A549 (cell line): ENCODE data around the gene MGAT3. TPM values are rescaled to one million over a fixed set of nuclear protein-coding genes. Genes with fewer than 3 reads are reported as not detected.

Experiments used
- ATAC-seq, 2 experiments: fragments of 200-7000 bp in 1 of 2; fragments of >200 bp in 1 of 2; cut with Nextera tagmentation in 1 of 2; cut with Tn5 transposase in 1 of 2; 3 replicates each; pipeline versions ENCODE4 v1.8.0 to v1.9.1; 2018 to 2020; ENCODE audit warnings: mild to moderate bottlenecking in 1 of 2, moderate library complexity in 1 of 2
- CTCF ChIA-PET: fragments of 300-600 bp; sonication (Branson Sonifier 250); formaldehyde crosslinking; extraction: SDS; loops from one replicate; lab custom pipeline; 2021; ENCODE audit warnings: antibody characterized with exemption, inconsistent platforms; lab: Yijun Ruan, JAX
- POLR2A ChIA-PET: fragments of 350-600 bp; formaldehyde crosslinking; extraction: SDS; loops from one replicate; lab custom pipeline; 2021; ENCODE audit warnings: antibody characterized with exemption, inconsistent platforms; lab: Yijun Ruan, JAX
- DNase-seq, 2 experiments: peaks; one replicate each; pipeline versions ENCODE4 v3.0.0 to v3.0.0-alpha.2; 2011 to 2016; ENCODE audit warnings: low read depth in 1 of 2, low spot score in 1 of 2
- FAIRE-seq: peaks from 2 replicates; lab custom pipeline; 2011; peaks lifted over from hg19 to GRCh38; lab: Jason Lieb, UNC
- H3K27ac ChIP-seq, 2 experiments: fragments of >200 bp; sonication (Bioruptor Twin); formaldehyde crosslinking; 3 replicates each; pipeline ENCODE4 v1.5.1; 2016 to 2017
- H3K4me1 ChIP-seq: fragments of >200 bp; sonication (Bioruptor Twin); formaldehyde crosslinking; 3 replicates; pipeline ENCODE4 v1.6.1; 2016
- H3K4me2 ChIP-seq: fragments of >200 bp; sonication (Bioruptor Twin); formaldehyde crosslinking; 3 replicates; pipeline ENCODE4 v1.6.1; 2016
- H3K4me3 ChIP-seq: fragments of >200 bp; sonication (Bioruptor Twin); formaldehyde crosslinking; 3 replicates; pipeline ENCODE4 v1.5.1; 2016
- H3K9me3 ChIP-seq: fragments of >200 bp; sonication (Bioruptor Twin); formaldehyde crosslinking; 3 replicates; pipeline ENCODE4 v1.6.1; 2016
- CBX2 ChIP-seq: fragments of 200-600 bp; sonication (generic); IDR thresholded peaks from 2 replicates; pipeline ENCODE4 v1.6.1; 2016; ENCODE audit warnings: low read depth, mild to moderate bottlenecking, borderline replicate concordance
- CHD2 ChIP-seq: fragments of 150-350 bp; IDR thresholded peaks from 2 replicates; pipeline ENCODE4 v1.6.1; 2014; ENCODE audit warnings: low read length; ENCODE audit not compliant: partially characterized antibody
- ESRRA ChIP-seq: fragments of 150-350 bp; IDR thresholded peaks from 2 replicates; pipeline ENCODE4 v1.6.1; 2014; ENCODE audit warnings: mild to moderate bottlenecking, low read length, borderline replicate concordance
- FOSB ChIP-seq: fragments of 250-450 bp; sonication (Bioruptor Pico); IDR thresholded peaks from 2 replicates; pipeline ENCODE4 v1.5.0; 2020; ENCODE audit warnings: mild to moderate bottlenecking, moderate library complexity
- FOSL2 ChIP-seq, 2 experiments: fragments of 450-650 bp in 1 of 2; fragments of >200 bp in 1 of 2; sonication (Bioruptor Twin) in 1 of 2; formaldehyde crosslinking; IDR thresholded peaks; 2 replicates each; pipeline versions ENCODE4 v1.5.0 to v1.6.1; 2016 to 2020; ENCODE audit warnings: mild to moderate bottlenecking in 1 of 2, moderate library complexity in 1 of 2
- FOXS1 ChIP-seq: fragments of 250-450 bp; sonication (Bioruptor Pico); IDR thresholded peaks from 2 replicates; pipeline ENCODE4 v1.5.0; 2020; ENCODE audit warnings: mild to moderate bottlenecking, moderate library complexity
- GATA3 ChIP-seq: IDR thresholded peaks from 2 replicates; pipeline ENCODE4 v1.6.1; 2012; ENCODE audit warnings: borderline replicate concordance
- HDAC2 ChIP-seq: fragments of 200-600 bp; sonication (generic); IDR thresholded peaks from 2 replicates; pipeline ENCODE4 v1.6.1; 2016
- HOXA7 ChIP-seq: fragments of 250-450 bp; sonication (Bioruptor Pico); IDR thresholded peaks from 2 replicates; pipeline ENCODE4 v1.5.0; 2020; ENCODE audit warnings: mild to moderate bottlenecking, moderate library complexity
- HOXB5 ChIP-seq: fragments of 250-450 bp; sonication (Bioruptor Pico); IDR thresholded peaks from 2 replicates; pipeline ENCODE4 v1.5.0; 2020; ENCODE audit warnings: mild to moderate bottlenecking, moderate library complexity
- JUN ChIP-seq, 2 experiments: fragments of >200 bp; sonication (Bioruptor Twin); formaldehyde crosslinking; IDR thresholded peaks; 2 replicates in 1 of 2; 3 replicates in 1 of 2; pipeline ENCODE4 v1.6.1; 2016 to 2017
- KDM1A ChIP-seq: fragments of 200-600 bp; sonication (generic); IDR thresholded peaks from 2 replicates; pipeline ENCODE4 v1.6.1; 2016; ENCODE audit warnings: low read depth, mild to moderate bottlenecking
- MAZ ChIP-seq: fragments of 150-350 bp; IDR thresholded peaks from 2 replicates; pipeline ENCODE4 v1.6.1; 2014; ENCODE audit warnings: antibody characterized with exemption, low read depth, low read length, borderline replicate concordance
- PHF8 ChIP-seq: fragments of 200-600 bp; sonication (generic); IDR thresholded peaks from 2 replicates; pipeline ENCODE4 v1.6.1; 2016; ENCODE audit warnings: low read depth, mild to moderate bottlenecking, antibody characterized with exemption, moderate library complexity, borderline replicate concordance
- POLR2A ChIP-seq: IDR thresholded peaks from 2 replicates; pipeline ENCODE4 v1.6.1; 2012; ENCODE audit warnings: mild to moderate bottlenecking, low read length
- SMC3 ChIP-seq: fragments of >200 bp; sonication (Bioruptor Twin); formaldehyde crosslinking; IDR thresholded peaks from 3 replicates; pipeline ENCODE4 v1.6.1; 2018; ENCODE audit warnings: inconsistent platforms
- TP53 ChIP-seq: fragments of 250-450 bp; sonication (Bioruptor Pico); IDR thresholded peaks from 2 replicates; pipeline ENCODE4 v1.5.0; 2021; ENCODE audit warnings: mild to moderate bottlenecking, moderate library complexity
- ZNF302 ChIP-seq: fragments of 250-450 bp; sonication (Bioruptor Pico); IDR thresholded peaks from 2 replicates; pipeline ENCODE4 v1.9.0; 2021; ENCODE audit warnings: inconsistent platforms, mild to moderate bottlenecking, moderate library complexity
- ZSCAN20 ChIP-seq: fragments of 250-450 bp; sonication (Bioruptor Pico); IDR thresholded peaks from 2 replicates; pipeline ENCODE4 v1.8.0; 2022; ENCODE audit warnings: mild to moderate bottlenecking, moderate library complexity
- WGBS: methylation state at CpG from one replicate; pipeline ENCODE4 v1.1.6; 2017; ENCODE audit errors: missing lambda C conversion rate; 5-methylcytosine and 5-hydroxymethylcytosine counted together
- polyA plus RNA-seq, 4 experiments: library from polyadenylated mRNA; depleted of rRNA in 3 of 4; stranded (reverse); fragments of >200 nt; fragmentation: RNase III in 1 of 4; extraction: RNeasy Plus Mini Kit Qiagen cat#74134 plus additional on column Dnase treatment in 1 of 4; gene quantifications; 2 replicates in 3 of 4; 3 replicates in 1 of 4; pipeline ENCODE4 v1.2.3, GENCODE V29; 2011 to 2017
- TF ChIP-seq, protein P1 (sequence below): fragments of >200 bp; sonication (Bioruptor Twin); formaldehyde crosslinking; IDR thresholded peaks from 2 replicates; pipeline ENCODE4 v1.6.1; 2016
- TF ChIP-seq, protein P2 (sequence below): IDR thresholded peaks from 2 replicates; pipeline ENCODE4 v1.6.1; 2012

Gene MGAT3
- polyA plus RNA-seq, 2 of the 4 experiments (the other 2 are of a cell fraction): 0.62 to 0.84 TPM

DNA sequence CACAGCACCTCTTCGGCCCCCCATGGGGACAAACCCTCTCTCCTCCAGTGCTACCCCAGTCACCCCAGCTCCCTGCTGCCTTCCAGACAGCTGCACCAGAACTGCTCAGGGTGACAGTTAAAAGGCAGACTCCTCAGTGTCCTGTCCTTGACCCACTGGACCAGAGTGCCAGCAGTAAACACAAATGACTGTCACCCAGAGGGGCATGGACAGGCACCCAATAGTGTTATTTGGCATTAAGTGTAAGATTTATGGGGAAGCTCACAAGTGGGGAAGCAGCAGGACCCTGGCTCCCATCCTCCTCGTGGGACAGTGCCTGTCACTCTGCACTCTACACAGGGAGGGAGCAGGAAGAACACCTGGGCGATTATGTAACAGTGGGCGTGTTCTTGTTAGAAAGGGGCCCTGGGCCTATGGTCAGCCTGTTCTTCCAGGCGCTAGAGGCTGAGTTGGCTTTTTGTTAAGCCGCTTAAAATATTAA, 70.7 kb downstream of the MGAT3 start:
- Histone ChIP-seq H3K4me3 (no peak overlapping the region), H3K9me3 (no peaks in the 10 kb centered on the region), H3K27ac (no peak overlapping the region), H3K4me1 (peaks cover 36% of the 10 kb centered on the region), H3K4me2 (no peak overlapping the region)
- TF ChIP-seq FOXS1 (CRISPR knock-in tag) (no peak), CHD2 (no peak), HOXB5 (CRISPR knock-in tag) (no peak), POLR2A (no peak), CBX2 (no peak), PHF8 (no peak), ZSCAN20 (CRISPR knock-in tag) (no peak), KDM1A (no peak), MAZ (no peak), ZNF302 (CRISPR knock-in tag) (no peak), HOXA7 (CRISPR knock-in tag) (no peak)
- TF ChIP-seq, protein P1, sequence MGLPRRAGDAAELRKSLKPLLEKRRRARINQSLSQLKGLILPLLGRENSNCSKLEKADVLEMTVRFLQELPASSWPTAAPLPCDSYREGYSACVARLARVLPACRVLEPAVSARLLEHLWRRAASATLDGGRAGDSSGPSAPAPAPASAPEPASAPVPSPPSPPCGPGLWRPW: no peak
- TF ChIP-seq, protein P2, sequence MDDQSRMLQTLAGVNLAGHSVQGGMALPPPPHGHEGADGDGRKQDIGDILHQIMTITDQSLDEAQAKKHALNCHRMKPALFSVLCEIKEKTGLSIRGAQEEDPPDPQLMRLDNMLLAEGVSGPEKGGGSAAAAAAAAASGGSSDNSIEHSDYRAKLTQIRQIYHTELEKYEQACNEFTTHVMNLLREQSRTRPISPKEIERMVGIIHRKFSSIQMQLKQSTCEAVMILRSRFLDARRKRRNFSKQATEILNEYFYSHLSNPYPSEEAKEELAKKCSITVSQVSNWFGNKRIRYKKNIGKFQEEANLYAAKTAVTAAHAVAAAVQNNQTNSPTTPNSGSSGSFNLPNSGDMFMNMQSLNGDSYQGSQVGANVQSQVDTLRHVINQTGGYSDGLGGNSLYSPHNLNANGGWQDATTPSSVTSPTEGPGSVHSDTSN: no peak
- no peak for ATAC-seq
- DNase-seq: no peak
- ChIA-PET CTCF (interaction anchor here (0.7 to 37.2 kb wide), 5 partner anchors 11 to 501 kb away, joined by 3 to 899 read pairs (median 37); no protein-coding TSS in a partner anchor), POLR2A (interaction anchor here (2.4 kb wide), 1 partner anchor 517 kb away, joined by 8 read pairs; no protein-coding TSS in a partner anchor)
- FAIRE-seq: no peak
- WGBS: 70% methylated on average over 5 of the region's 6 CpGs

DNA sequence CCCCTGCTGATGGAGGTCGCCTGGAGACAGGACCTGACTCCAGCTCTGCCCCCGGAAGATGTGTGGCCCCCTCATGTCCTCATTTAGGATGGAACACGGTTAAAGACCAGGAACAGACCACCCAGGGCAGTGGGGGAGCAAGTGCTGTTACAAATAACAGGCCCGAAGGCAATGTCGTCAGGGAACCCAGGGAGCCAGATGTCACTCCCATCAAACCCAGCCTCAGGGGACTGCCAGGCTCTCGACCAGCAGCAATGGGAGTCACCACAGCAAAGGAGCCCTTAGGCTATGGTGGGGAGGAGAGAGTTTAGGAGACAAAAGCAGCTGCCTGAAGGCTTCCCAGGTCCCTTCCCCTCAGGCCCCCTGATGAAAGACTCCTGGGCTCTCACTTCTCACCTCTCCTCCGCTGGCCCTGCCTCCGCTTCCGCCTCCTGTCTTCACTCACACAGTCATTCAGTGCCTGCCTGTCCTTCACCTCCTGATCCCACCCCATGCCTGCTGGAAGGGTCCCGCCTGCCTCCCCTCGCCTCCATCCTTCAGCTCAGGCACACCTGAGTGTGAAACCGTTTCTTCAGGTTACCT, 71.4 kb downstream of the MGAT3 start:
- no peak overlapping the region for H3K27ac ChIP-seq
- H3K4me1 ChIP-seq: peaks cover 30% of the 10 kb centered on the region
- no peak for TF ChIP-seq FOSL2 (IDR thresholded peaks at IDR 0.05)
- no peak for TF ChIP-seq FOSL2 (CRISPR knock-in tag; IDR thresholded peaks at IDR 0.05)
- no peak for TF ChIP-seq GATA3
- TF ChIP-seq CHD2: no peak
- TF ChIP-seq, protein P2: no peak
- TF ChIP-seq TP53 (CRISPR knock-in tag): no peak
- TF ChIP-seq JUN (IDR thresholded peaks at IDR 0.05): no peak
- no peak for TF ChIP-seq ESRRA
- TF ChIP-seq KDM1A: no peak
- no peak for TF ChIP-seq SMC3
- TF ChIP-seq FOXS1 (CRISPR knock-in tag): no peak
- no peak for TF ChIP-seq HDAC2
- TF ChIP-seq FOSB (CRISPR knock-in tag): no peak
- FAIRE-seq (no peak), ATAC-seq (no peak), DNase-seq (no peak)
- no peaks in the 10 kb centered on the region for H3K9me3 ChIP-seq
- ChIA-PET CTCF (interaction anchor here (0.9 to 37.2 kb wide), 16 partner anchors 12 to 658 kb away, joined by 3 to 899 read pairs (median 4); a partner anchor contains a TSS), POLR2A (interaction anchor here (0.9 to 3.6 kb wide), 3 partner anchors 7 to 516 kb away, joined by 3 to 34 read pairs (median 8); partner anchors contain the start of gene ATF4)
- WGBS: 79% methylated on average over 9 of the region's 12 CpGs
- no peak overlapping the region for H3K4me3 ChIP-seq
- H3K4me2 ChIP-seq: no peak overlapping the region
